A549 (cell line): ENCODE data around the gene ACSF3. TPM values are rescaled to one million over a fixed set of nuclear protein-coding genes. Genes with fewer than 3 reads are reported as not detected.

ENCODE experiments used
- ATAC-seq, 2 experiments: fragments of 200-7000 bp in 1 of 2; fragments of >200 bp in 1 of 2; cut with Nextera tagmentation in 1 of 2; cut with Tn5 transposase in 1 of 2; 3 replicates each; pipeline versions ENCODE4 v1.8.0 to v1.9.1; 2018 to 2020; ENCODE audit warnings: mild to moderate bottlenecking in 1 of 2, moderate library complexity in 1 of 2
- CTCF ChIA-PET: fragments of 300-600 bp; sonication (Branson Sonifier 250); formaldehyde crosslinking; extraction: SDS; loops from one replicate; lab custom pipeline; 2021; ENCODE audit warnings: antibody characterized with exemption, inconsistent platforms; lab: Yijun Ruan, JAX
- POLR2A ChIA-PET: fragments of 350-600 bp; formaldehyde crosslinking; extraction: SDS; loops from one replicate; lab custom pipeline; 2021; ENCODE audit warnings: antibody characterized with exemption, inconsistent platforms; lab: Yijun Ruan, JAX
- DNase-seq, 2 experiments: peaks; one replicate each; pipeline versions ENCODE4 v3.0.0 to v3.0.0-alpha.2; 2011 to 2016; ENCODE audit warnings: low read depth in 1 of 2, low spot score in 1 of 2
- FAIRE-seq: peaks from 2 replicates; lab custom pipeline; 2011; peaks lifted over from hg19 to GRCh38; lab: Jason Lieb, UNC
- H3K27ac ChIP-seq, 2 experiments: fragments of >200 bp; sonication (Bioruptor Twin); formaldehyde crosslinking; 3 replicates each; pipeline ENCODE4 v1.5.1; 2016 to 2017
- H3K4me1 ChIP-seq: fragments of >200 bp; sonication (Bioruptor Twin); formaldehyde crosslinking; 3 replicates; pipeline ENCODE4 v1.6.1; 2016
- H3K4me2 ChIP-seq: fragments of >200 bp; sonication (Bioruptor Twin); formaldehyde crosslinking; 3 replicates; pipeline ENCODE4 v1.6.1; 2016
- H3K4me3 ChIP-seq: fragments of >200 bp; sonication (Bioruptor Twin); formaldehyde crosslinking; 3 replicates; pipeline ENCODE4 v1.5.1; 2016
- H3K9me3 ChIP-seq: fragments of >200 bp; sonication (Bioruptor Twin); formaldehyde crosslinking; 3 replicates; pipeline ENCODE4 v1.6.1; 2016
- CEBPB ChIP-seq, 2 experiments: fragments of >200 bp in 1 of 2; sonication (Bioruptor Twin) in 1 of 2; formaldehyde crosslinking in 1 of 2; IDR thresholded peaks; 2 replicates each; pipeline ENCODE4 v1.6.1; 2012 to 2016
- EP300 ChIP-seq, 2 experiments: fragments of >200 bp; sonication (Bioruptor Twin); formaldehyde crosslinking; IDR thresholded peaks; 2 replicates in 1 of 2; 3 replicates in 1 of 2; pipeline ENCODE4 v1.6.1; 2016 to 2017
- ESRRA ChIP-seq: fragments of 150-350 bp; IDR thresholded peaks from 2 replicates; pipeline ENCODE4 v1.6.1; 2014; ENCODE audit warnings: mild to moderate bottlenecking, low read length, borderline replicate concordance
- FOSB ChIP-seq: fragments of 250-450 bp; sonication (Bioruptor Pico); IDR thresholded peaks from 2 replicates; pipeline ENCODE4 v1.5.0; 2020; ENCODE audit warnings: mild to moderate bottlenecking, moderate library complexity
- FOSL2 ChIP-seq, 2 experiments: fragments of 450-650 bp in 1 of 2; fragments of >200 bp in 1 of 2; sonication (Bioruptor Twin) in 1 of 2; formaldehyde crosslinking; IDR thresholded peaks; 2 replicates each; pipeline versions ENCODE4 v1.5.0 to v1.6.1; 2016 to 2020; ENCODE audit warnings: mild to moderate bottlenecking in 1 of 2, moderate library complexity in 1 of 2
- GATA3 ChIP-seq: IDR thresholded peaks from 2 replicates; pipeline ENCODE4 v1.6.1; 2012; ENCODE audit warnings: borderline replicate concordance
- HDAC2 ChIP-seq: fragments of 200-600 bp; sonication (generic); IDR thresholded peaks from 2 replicates; pipeline ENCODE4 v1.6.1; 2016
- HEYL ChIP-seq: fragments of 250-450 bp; sonication (Bioruptor Pico); IDR thresholded peaks from 2 replicates; pipeline ENCODE4 v1.8.0; 2021; ENCODE audit warnings: mild to moderate bottlenecking, moderate library complexity
- HOXA7 ChIP-seq: fragments of 250-450 bp; sonication (Bioruptor Pico); IDR thresholded peaks from 2 replicates; pipeline ENCODE4 v1.5.0; 2020; ENCODE audit warnings: mild to moderate bottlenecking, moderate library complexity
- HOXB13 ChIP-seq: fragments of 250-450 bp; sonication (Bioruptor Pico); IDR thresholded peaks from 2 replicates; pipeline ENCODE4 v1.5.0; 2020; ENCODE audit warnings: low read depth, mild to moderate bottlenecking, moderate library complexity
- HOXB5 ChIP-seq: fragments of 250-450 bp; sonication (Bioruptor Pico); IDR thresholded peaks from 2 replicates; pipeline ENCODE4 v1.5.0; 2020; ENCODE audit warnings: mild to moderate bottlenecking, moderate library complexity
- JUNB ChIP-seq: fragments of >200 bp; sonication (Bioruptor Twin); formaldehyde crosslinking; IDR thresholded peaks from 2 replicates; pipeline ENCODE4 v1.6.1; 2016
- KDM1A ChIP-seq: fragments of 200-600 bp; sonication (generic); IDR thresholded peaks from 2 replicates; pipeline ENCODE4 v1.6.1; 2016; ENCODE audit warnings: low read depth, mild to moderate bottlenecking
- MAFK ChIP-seq: fragments of 450-650 bp; IDR thresholded peaks from 2 replicates; pipeline ENCODE4 v1.6.1; 2014; ENCODE audit not compliant: partially characterized antibody
- NFE2L2 ChIP-seq: fragments of 150-350 bp; conservative IDR thresholded peaks from 2 replicates; pipeline ENCODE4 v1.6.1; 2014; ENCODE audit warnings: low read length
- NPAS2 ChIP-seq: fragments of 250-450 bp; sonication (Bioruptor Pico); IDR thresholded peaks from 2 replicates; pipeline ENCODE4 v1.8.0; 2022; ENCODE audit warnings: mild to moderate bottlenecking, moderate library complexity, borderline replicate concordance
- NR3C1 ChIP-seq: fragments of >200 bp; sonication (Bioruptor Twin); formaldehyde crosslinking; IDR thresholded peaks from 3 replicates; pipeline ENCODE4 v1.6.1; 2017
- POLR2A ChIP-seq: IDR thresholded peaks from 2 replicates; pipeline ENCODE4 v1.6.1; 2012; ENCODE audit warnings: mild to moderate bottlenecking, low read length
- RAD21 ChIP-seq, 2 experiments: fragments of >200 bp in 1 of 2; sonication (Bioruptor Twin) in 1 of 2; formaldehyde crosslinking in 1 of 2; IDR thresholded peaks in 1 of 2; conservative IDR thresholded peaks in 1 of 2; 2 replicates in 1 of 2; 3 replicates in 1 of 2; pipeline ENCODE4 v1.6.1; 2012 to 2018; ENCODE audit warnings: inconsistent platforms in 1 of 2
- RARB ChIP-seq: fragments of 250-450 bp; sonication (Bioruptor Pico); IDR thresholded peaks from 2 replicates; pipeline ENCODE4 v1.8.0; 2021; ENCODE audit warnings: mild to moderate bottlenecking, moderate library complexity
- RCOR1 ChIP-seq: fragments of 150-350 bp; IDR thresholded peaks from 2 replicates; pipeline ENCODE4 v1.6.1; 2014; ENCODE audit warnings: antibody characterized with exemption, low read length, low read depth
- SMC3 ChIP-seq: fragments of >200 bp; sonication (Bioruptor Twin); formaldehyde crosslinking; IDR thresholded peaks from 3 replicates; pipeline ENCODE4 v1.6.1; 2018; ENCODE audit warnings: inconsistent platforms
- ZC3H11A ChIP-seq: fragments of 450-650 bp; IDR thresholded peaks from 2 replicates; pipeline ENCODE4 v1.6.1; 2014; ENCODE audit warnings: antibody characterized with exemption, mild to moderate bottlenecking
- ZSCAN20 ChIP-seq: fragments of 250-450 bp; sonication (Bioruptor Pico); IDR thresholded peaks from 2 replicates; pipeline ENCODE4 v1.8.0; 2022; ENCODE audit warnings: mild to moderate bottlenecking, moderate library complexity
- WGBS: methylation state at CpG from one replicate; pipeline ENCODE4 v1.1.6; 2017; ENCODE audit errors: missing lambda C conversion rate; 5-methylcytosine and 5-hydroxymethylcytosine counted together
- polyA plus RNA-seq, 4 experiments: library from polyadenylated mRNA; depleted of rRNA in 3 of 4; stranded (reverse); fragments of >200 nt; fragmentation: RNase III in 1 of 4; extraction: RNeasy Plus Mini Kit Qiagen cat#74134 plus additional on column Dnase treatment in 1 of 4; gene quantifications; 2 replicates in 3 of 4; 3 replicates in 1 of 4; pipeline ENCODE4 v1.2.3, GENCODE V29; 2011 to 2017
- TF ChIP-seq, protein P1 (sequence below): fragments of >200 bp; sonication (Bioruptor Twin); formaldehyde crosslinking; IDR thresholded peaks from 2 replicates; pipeline ENCODE4 v1.6.1; 2016
- TF ChIP-seq, protein P2 (sequence below): IDR thresholded peaks from 2 replicates; pipeline ENCODE4 v1.6.1; 2012
- TF ChIP-seq, protein P3 (sequence below): fragments of 150-350 bp; IDR thresholded peaks from 2 replicates; pipeline ENCODE4 v1.6.1; 2014; ENCODE audit warnings: low read depth, mild to moderate bottlenecking, low read length
- TF ChIP-seq, protein P4 (sequence below): IDR thresholded peaks from 2 replicates; pipeline ENCODE4 v1.6.1; 2012; ENCODE audit warnings: low read depth, borderline replicate concordance

ACSF3 gene
- polyA plus RNA-seq, 2 of the 4 experiments (the other 2 are of a cell fraction): 9.8 to 13.1 TPM

DNA sequence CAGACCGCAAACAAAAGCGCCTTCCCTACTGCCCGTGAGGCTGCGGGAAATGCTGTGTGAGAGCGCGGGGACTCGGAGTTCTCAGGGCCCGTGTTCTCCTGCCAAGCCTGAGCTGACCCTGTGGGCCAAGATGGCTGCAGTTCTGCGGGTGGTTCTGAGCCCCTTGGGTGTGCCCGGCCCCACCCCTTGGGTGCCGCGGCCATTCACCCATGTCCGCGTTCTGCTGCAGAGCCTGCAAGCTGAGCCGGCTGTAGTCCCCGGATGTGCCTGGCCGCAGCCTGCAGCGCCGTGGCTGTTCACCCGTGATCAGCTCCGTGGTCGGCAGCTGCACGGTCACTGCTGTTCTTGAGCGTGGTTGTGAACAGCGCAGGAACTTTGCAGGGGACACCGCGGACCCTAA is 20.0 kb downstream of the ACSF3 start:
- no peaks in the 10 kb centered on the region for H3K4me1 ChIP-seq
- DNase-seq (no peak), FAIRE-seq (no peak), ATAC-seq (no peak)
- H3K27ac ChIP-seq: no peak overlapping the region
- no peaks in the 10 kb centered on the region for H3K9me3 ChIP-seq
- POLR2A ChIA-PET: no interaction called here
- 96% methylated on average over 19 of the region's 27 CpGs for WGBS
- TF ChIP-seq, protein P1, sequence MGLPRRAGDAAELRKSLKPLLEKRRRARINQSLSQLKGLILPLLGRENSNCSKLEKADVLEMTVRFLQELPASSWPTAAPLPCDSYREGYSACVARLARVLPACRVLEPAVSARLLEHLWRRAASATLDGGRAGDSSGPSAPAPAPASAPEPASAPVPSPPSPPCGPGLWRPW: no peak
- no peak for TF ChIP-seq NR3C1
- TF ChIP-seq RAD21 (conservative IDR thresholded peaks at IDR 0.05 in 1 of 2, IDR thresholded peaks at IDR 0.05 in 1 of 2): no peak
- TF ChIP-seq CEBPB (IDR thresholded peaks at IDR 0.05): no peak
- TF ChIP-seq, protein P2, sequence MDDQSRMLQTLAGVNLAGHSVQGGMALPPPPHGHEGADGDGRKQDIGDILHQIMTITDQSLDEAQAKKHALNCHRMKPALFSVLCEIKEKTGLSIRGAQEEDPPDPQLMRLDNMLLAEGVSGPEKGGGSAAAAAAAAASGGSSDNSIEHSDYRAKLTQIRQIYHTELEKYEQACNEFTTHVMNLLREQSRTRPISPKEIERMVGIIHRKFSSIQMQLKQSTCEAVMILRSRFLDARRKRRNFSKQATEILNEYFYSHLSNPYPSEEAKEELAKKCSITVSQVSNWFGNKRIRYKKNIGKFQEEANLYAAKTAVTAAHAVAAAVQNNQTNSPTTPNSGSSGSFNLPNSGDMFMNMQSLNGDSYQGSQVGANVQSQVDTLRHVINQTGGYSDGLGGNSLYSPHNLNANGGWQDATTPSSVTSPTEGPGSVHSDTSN: no peak
- no peak for TF ChIP-seq NFE2L2
- TF ChIP-seq HDAC2: no peak
- no peak for TF ChIP-seq RCOR1
- TF ChIP-seq ZC3H11A: no peak
- no peak for TF ChIP-seq FOSB
- TF ChIP-seq JUNB: no peak
- TF ChIP-seq KDM1A: no peak
- TF ChIP-seq RARB: no peak
- no peak for TF ChIP-seq NPAS2 (CRISPR knock-in tag)
- CTCF ChIA-PET: no interaction called here
- H3K4me3 ChIP-seq: no peak overlapping the region
- H3K4me2 ChIP-seq: no peak overlapping the region

DNA sequence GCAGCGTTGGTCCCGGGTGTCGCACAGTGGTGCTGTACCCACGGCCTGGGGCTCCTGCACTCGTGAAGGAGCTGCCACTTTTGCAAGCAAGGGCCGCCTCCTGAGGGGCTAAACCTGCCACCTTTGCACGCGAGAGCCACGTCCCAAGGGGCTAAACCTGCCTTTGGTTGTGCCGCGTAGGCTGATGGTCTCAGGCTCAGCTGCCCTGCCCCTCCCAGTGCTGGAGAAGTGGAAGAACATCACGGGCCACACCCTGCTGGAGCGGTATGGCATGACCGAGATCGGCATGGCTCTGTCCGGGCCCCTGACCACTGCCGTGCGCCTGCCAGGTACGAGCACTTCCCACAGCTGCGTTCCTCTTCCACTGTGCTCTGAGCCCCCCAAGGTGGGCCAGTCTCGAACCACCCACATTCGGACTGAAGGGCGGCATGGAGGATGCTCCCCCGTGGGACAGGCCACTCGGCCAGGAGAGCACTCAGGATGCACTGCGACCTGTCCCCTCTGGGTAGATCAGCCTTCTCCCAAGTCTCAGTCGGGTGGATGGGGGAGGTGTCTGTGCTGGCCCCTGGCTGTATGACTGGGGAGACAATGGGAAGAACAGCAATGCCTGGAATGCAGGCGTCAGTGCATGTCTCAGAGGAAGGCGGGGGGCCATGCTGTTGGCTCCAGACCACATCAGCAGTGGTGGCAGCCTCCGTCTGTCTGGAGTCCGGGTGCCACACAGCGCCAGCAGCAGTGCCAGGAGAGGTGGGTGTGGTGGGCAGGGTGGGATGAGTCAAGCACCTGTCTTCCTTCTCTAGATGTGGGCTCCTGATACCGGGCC is 20.7 kb downstream of the ACSF3 start:
- TF ChIP-seq ESRRA (no peak), HOXA7 (CRISPR knock-in tag) (no peak), RAD21 (conservative IDR thresholded peaks at IDR 0.05 in 1 of 2, IDR thresholded peaks at IDR 0.05 in 1 of 2) (no peak), POLR2A (no peak)
- TF ChIP-seq, protein P3, sequence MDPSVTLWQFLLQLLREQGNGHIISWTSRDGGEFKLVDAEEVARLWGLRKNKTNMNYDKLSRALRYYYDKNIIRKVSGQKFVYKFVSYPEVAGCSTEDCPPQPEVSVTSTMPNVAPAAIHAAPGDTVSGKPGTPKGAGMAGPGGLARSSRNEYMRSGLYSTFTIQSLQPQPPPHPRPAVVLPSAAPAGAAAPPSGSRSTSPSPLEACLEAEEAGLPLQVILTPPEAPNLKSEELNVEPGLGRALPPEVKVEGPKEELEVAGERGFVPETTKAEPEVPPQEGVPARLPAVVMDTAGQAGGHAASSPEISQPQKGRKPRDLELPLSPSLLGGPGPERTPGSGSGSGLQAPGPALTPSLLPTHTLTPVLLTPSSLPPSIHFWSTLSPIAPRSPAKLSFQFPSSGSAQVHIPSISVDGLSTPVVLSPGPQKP: no peak
- Histone ChIP-seq H3K9me3 (no peaks in the 10 kb centered on the region), H3K4me3 (no peak overlapping the region), H3K4me2 (no peak overlapping the region), H3K4me1 (no peaks in the 10 kb centered on the region), H3K27ac (no peak overlapping the region)
- DNase-seq (no peak), ATAC-seq (no peak), FAIRE-seq (no peak)
- WGBS: 93% methylated on average over 20 of the region's 33 CpGs
- CTCF ChIA-PET: interaction anchor here (1.7 kb wide), 1 partner anchor 20 kb away, joined by 3 read pairs; the partner anchor contains the start of gene ACSF3
- POLR2A ChIA-PET: no interaction called here

DNA sequence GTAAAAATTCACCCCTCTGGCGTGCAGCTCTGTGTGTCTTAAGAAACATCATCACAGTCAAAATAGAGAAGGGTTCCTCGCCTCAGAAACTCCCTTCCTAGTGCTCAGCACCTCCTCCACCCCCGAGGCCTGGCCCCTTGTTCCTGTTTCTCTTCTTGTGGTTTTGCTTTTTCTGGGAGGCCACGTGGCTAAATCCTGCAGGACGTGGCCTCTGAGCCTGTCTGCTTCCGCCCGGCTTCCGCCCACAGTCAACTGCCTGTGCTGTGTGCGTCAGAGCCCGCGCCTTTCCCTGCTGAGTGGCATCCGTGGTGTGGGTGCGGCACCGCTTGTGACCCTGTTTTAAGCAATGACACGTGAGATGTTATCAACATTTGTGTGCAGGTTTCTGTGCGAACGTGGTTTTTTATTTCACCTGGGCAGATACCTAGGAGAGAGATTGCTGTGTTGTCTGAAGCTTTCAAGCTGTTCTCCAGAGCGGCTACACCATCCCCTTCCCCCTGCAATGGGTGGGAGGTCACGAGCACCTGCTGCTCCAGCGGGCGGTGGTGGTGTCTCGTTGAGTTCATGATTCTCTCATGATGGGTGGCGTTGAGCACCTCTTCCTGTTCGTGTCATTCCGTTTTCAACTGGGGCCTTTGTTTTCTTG is 21.7 kb downstream of the ACSF3 start:
- no peak for FAIRE-seq
- ATAC-seq: no peak
- ChIA-PET POLR2A (interaction anchor here (0.6 kb wide), 1 partner anchor 253 kb away, joined by 4 read pairs; no protein-coding TSS in a partner anchor), CTCF (interaction anchor here (1.7 kb wide), 1 partner anchor 21 kb away, joined by 3 read pairs; the partner anchor contains the start of gene ACSF3)
- no peak overlapping the region for H3K4me2 ChIP-seq
- H3K4me1 ChIP-seq: no peaks in the 10 kb centered on the region
- H3K4me3 ChIP-seq: no peak overlapping the region
- 93% methylated on average over 25 of the region's 25 CpGs for WGBS
- no peak for DNase-seq
- no peaks in the 10 kb centered on the region for H3K9me3 ChIP-seq
- H3K27ac ChIP-seq: no peak overlapping the region
- no peak for TF ChIP-seq FOSB
- TF ChIP-seq HOXB5 (CRISPR knock-in tag): no peak
- TF ChIP-seq, protein P4, sequence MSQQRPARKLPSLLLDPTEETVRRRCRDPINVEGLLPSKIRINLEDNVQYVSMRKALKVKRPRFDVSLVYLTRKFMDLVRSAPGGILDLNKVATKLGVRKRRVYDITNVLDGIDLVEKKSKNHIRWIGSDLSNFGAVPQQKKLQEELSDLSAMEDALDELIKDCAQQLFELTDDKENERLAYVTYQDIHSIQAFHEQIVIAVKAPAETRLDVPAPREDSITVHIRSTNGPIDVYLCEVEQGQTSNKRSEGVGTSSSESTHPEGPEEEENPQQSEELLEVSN: no peak
- no peak for TF ChIP-seq HOXB13 (CRISPR knock-in tag)
- TF ChIP-seq SMC3: no peak
- no peak for TF ChIP-seq MAFK
- no peak for TF ChIP-seq RCOR1
- no peak for TF ChIP-seq HDAC2
- no peak for TF ChIP-seq EP300 (IDR thresholded peaks at IDR 0.05)
- no peak for TF ChIP-seq GATA3
- TF ChIP-seq FOSL2 (IDR thresholded peaks at IDR 0.05): no peak
- no peak for TF ChIP-seq FOSL2 (CRISPR knock-in tag; IDR thresholded peaks at IDR 0.05)
- TF ChIP-seq, protein P3: no peak
- TF ChIP-seq KDM1A: no peak
- TF ChIP-seq HEYL: no peak
- no peak for TF ChIP-seq RARB
- no peak for TF ChIP-seq ZSCAN20 (CRISPR knock-in tag)
